Measurements from ENCODE around the gene METTL24. TPM values are rescaled to one million over a fixed set of nuclear protein-coding genes. Genes with fewer than 3 reads are reported as not detected.

The METTL24 gene
- total RNA-seq: under 1 TPM in 1 of 2 experiments, not detected in 1; 0.35 TPM
- 0.98 TPM for polyA plus RNA-seq

- Histone ChIP-seq H3K27ac (ENCODE audit: low read depth, low read length) (no peak within 1 kb of the TSS), H3K36me3 (ENCODE audit: insufficient read depth, low read length) (no peaks in the 10 kb centered on the region), H3K4me3 (ENCODE audit: low read length) (peak within 1 kb of the TSS; percentile 20), H3K27me3 (ENCODE audit: insufficient read depth, low read length, poor library complexity, severe bottlenecking) (peaks cover 5% of the 10 kb centered on the region), H3K4me1 (ENCODE audit: insufficient read depth, low read length) (no peaks in the 10 kb centered on the region), H3K9me3 (ENCODE audit: low read length) (no peaks in the 10 kb centered on the region)
- DNase-seq: peak in 2 of 5 donors; percentile 2 to 38
- peaks cover 0 to 3% (median 0%) of the 10 kb centered on the region in 5 donors for H3K9me3 Mint-ChIP-seq
- ChIA-PET CTCF (interaction anchor here (0.9 to 1.2 kb wide), 2 partner anchors 10 to 12 kb away, joined by 3 read pairs; no protein-coding TSS in a partner anchor), POLR2A (no interaction called here)
- peak within 1 kb of the TSS; percentile 76 to 92 (median 84) for H3K4me3 Mint-ChIP-seq
- H3K4me1 Mint-ChIP-seq: peaks cover 10 to 14% (median 14%) of the 10 kb centered on the region in 3 donors
- peaks cover 15 to 62% of the 10 kb centered on the region in 2 donors for H3K27me3 Mint-ChIP-seq
- no peaks in the 10 kb centered on the region for H3K36me3 Mint-ChIP-seq
- H3K27ac Mint-ChIP-seq: peak within 1 kb of the TSS in 3 of 8 donors; percentile 47 to 81 (median 75)
These were observed at the start of gene METTL24 for GRCh38 chr6:110357664-110358552. Gene METTL24 (minus strand): TSS chr6:110358349. CDS start chr6:110358272, 77 bp downstream.

GRCh38 chr6:110404607-110405006 lies 46.5 kb upstream of the METTL24 start:
- Mint-ChIP-seq H3K4me3 (no peak overlapping the region), H3K4me1 (no peaks in the 10 kb centered on the region), H3K27me3 (peaks cover 3 to 15% of the 10 kb centered on the region in 2 donors), H3K27ac (no peak overlapping the region), H3K9me3 (no peaks in the 10 kb centered on the region), H3K36me3 (no peaks in the 10 kb centered on the region)
- no peaks in the 10 kb centered on the region for H3K4me1 ChIP-seq (ENCODE audit: insufficient read depth, low read length)
- no peaks in the 10 kb centered on the region for H3K36me3 ChIP-seq (ENCODE audit: insufficient read depth, low read length)
- CTCF ChIA-PET: no interaction called here
- no peaks in the 10 kb centered on the region for H3K27me3 ChIP-seq (ENCODE audit: insufficient read depth, low read length, poor library complexity, severe bottlenecking)
- no peak for DNase-seq
- POLR2A ChIA-PET: no interaction called here
- H3K9me3 ChIP-seq (ENCODE audit: low read length): no peaks in the 10 kb centered on the region
- H3K4me3 ChIP-seq (ENCODE audit: low read length): no peak overlapping the region
- no peak overlapping the region for H3K27ac ChIP-seq (ENCODE audit: low read depth, low read length)

- Histone ChIP-seq H3K36me3 (ENCODE audit: insufficient read depth, low read length) (no peaks in the 10 kb centered on the region), H3K4me1 (ENCODE audit: insufficient read depth, low read length) (no peaks in the 10 kb centered on the region), H3K27me3 (ENCODE audit: insufficient read depth, low read length, poor library complexity, severe bottlenecking) (no peaks in the 10 kb centered on the region), H3K27ac (ENCODE audit: low read depth, low read length) (no peak overlapping the region), H3K9me3 (ENCODE audit: low read length) (no peaks in the 10 kb centered on the region), H3K4me3 (ENCODE audit: low read length) (no peak overlapping the region)
- peaks cover 0 to 2% (median 0%) of the 10 kb centered on the region in 3 donors for H3K36me3 Mint-ChIP-seq
- ChIA-PET POLR2A (no interaction called here), CTCF (no interaction called here)
- H3K9me3 Mint-ChIP-seq: no peaks in the 10 kb centered on the region
- peaks cover 3 to 14% of the 10 kb centered on the region in 2 donors for H3K27me3 Mint-ChIP-seq
- H3K4me1 Mint-ChIP-seq: no peaks in the 10 kb centered on the region
- H3K4me3 Mint-ChIP-seq: no peak overlapping the region
- H3K27ac Mint-ChIP-seq: no peak overlapping the region
- DNase-seq: no peak
These were observed 43.5 kb upstream of the METTL24 start for GRCh38 chr6:110401585-110402176.

GRCh38 chr6:110400208-110400607 lies 42.1 kb upstream of the METTL24 start:
- H3K4me1 ChIP-seq (ENCODE audit: insufficient read depth, low read length): no peaks in the 10 kb centered on the region
- CTCF ChIA-PET: no interaction called here
- H3K36me3 ChIP-seq (ENCODE audit: insufficient read depth, low read length): no peaks in the 10 kb centered on the region
- peak overlapping the region in 1 of 7 donors; percentile 61 for H3K4me3 Mint-ChIP-seq
- H3K27ac Mint-ChIP-seq: no peak overlapping the region
- no peak overlapping the region for H3K4me3 ChIP-seq (ENCODE audit: low read length)
- H3K27me3 Mint-ChIP-seq: peaks cover 3 to 14% of the 10 kb centered on the region in 2 donors
- peaks cover 0 to 2% (median 0%) of the 10 kb centered on the region in 3 donors for H3K36me3 Mint-ChIP-seq
- no peaks in the 10 kb centered on the region for H3K27me3 ChIP-seq (ENCODE audit: insufficient read depth, low read length, poor library complexity, severe bottlenecking)
- no peak for DNase-seq
- no peaks in the 10 kb centered on the region for H3K9me3 Mint-ChIP-seq
- no peaks in the 10 kb centered on the region for H3K4me1 Mint-ChIP-seq
- no peak overlapping the region for H3K27ac ChIP-seq (ENCODE audit: low read depth, low read length)
- no peaks in the 10 kb centered on the region for H3K9me3 ChIP-seq (ENCODE audit: low read length)
- POLR2A ChIA-PET: no interaction called here

GRCh38 chr6:110399219-110400071 lies 41.3 kb upstream of the METTL24 start:
- no peaks in the 10 kb centered on the region for H3K36me3 ChIP-seq (ENCODE audit: insufficient read depth, low read length)
- ChIA-PET POLR2A (no interaction called here), CTCF (interaction anchor here (1.1 kb wide), 1 partner anchor 31 kb away, joined by 3 read pairs; no protein-coding TSS in a partner anchor)
- DNase-seq: no peak
- H3K27ac ChIP-seq (ENCODE audit: low read depth, low read length): no peak overlapping the region
- no peaks in the 10 kb centered on the region for H3K27me3 ChIP-seq (ENCODE audit: insufficient read depth, low read length, poor library complexity, severe bottlenecking)
- H3K9me3 ChIP-seq (ENCODE audit: low read length): no peaks in the 10 kb centered on the region
- Mint-ChIP-seq H3K4me3 (peak overlapping the region in 1 of 7 donors; percentile 61), H3K9me3 (no peaks in the 10 kb centered on the region), H3K27ac (peak overlapping the region in 1 of 8 donors; percentile 12), H3K36me3 (peaks cover 0 to 2% (median 0%) of the 10 kb centered on the region in 3 donors), H3K4me1 (no peaks in the 10 kb centered on the region), H3K27me3 (peaks cover 3 to 13% of the 10 kb centered on the region in 2 donors)
- H3K4me1 ChIP-seq (ENCODE audit: insufficient read depth, low read length): no peaks in the 10 kb centered on the region
- no peak overlapping the region for H3K4me3 ChIP-seq (ENCODE audit: low read length)

- Histone ChIP-seq H3K36me3 (ENCODE audit: insufficient read depth, low read length) (no peaks in the 10 kb centered on the region), H3K4me3 (ENCODE audit: low read length) (no peak overlapping the region), H3K27me3 (ENCODE audit: insufficient read depth, low read length, poor library complexity, severe bottlenecking) (no peaks in the 10 kb centered on the region), H3K27ac (ENCODE audit: low read depth, low read length) (no peak overlapping the region), H3K9me3 (ENCODE audit: low read length) (no peaks in the 10 kb centered on the region), H3K4me1 (ENCODE audit: insufficient read depth, low read length) (no peaks in the 10 kb centered on the region)
- no peaks in the 10 kb centered on the region for H3K4me1 Mint-ChIP-seq
- no peak overlapping the region for H3K4me3 Mint-ChIP-seq
- H3K36me3 Mint-ChIP-seq: peaks cover 0 to 2% (median 0%) of the 10 kb centered on the region in 3 donors
- DNase-seq: no peak
- H3K27me3 Mint-ChIP-seq: peaks cover 3 to 10% of the 10 kb centered on the region in 2 donors
- H3K9me3 Mint-ChIP-seq: no peaks in the 10 kb centered on the region
- ChIA-PET CTCF (interaction anchor here (1.1 kb wide), 1 partner anchor 30 kb away, joined by 3 read pairs; no protein-coding TSS in a partner anchor), POLR2A (no interaction called here)
- peak overlapping the region in 1 of 8 donors; percentile 12 for H3K27ac Mint-ChIP-seq
These were observed 40.6 kb upstream of the METTL24 start for GRCh38 chr6:110398778-110399177.

- no peaks in the 10 kb centered on the region for H3K36me3 ChIP-seq (ENCODE audit: insufficient read depth, low read length)
- H3K9me3 ChIP-seq (ENCODE audit: low read length): no peaks in the 10 kb centered on the region
- Mint-ChIP-seq H3K4me1 (peaks cover 6 to 7% (median 7%) of the 10 kb centered on the region in 3 donors), H3K27me3 (peaks cover 0 to 1% of the 10 kb centered on the region in 2 donors), H3K27ac (no peak overlapping the region), H3K4me3 (no peak overlapping the region), H3K9me3 (no peaks in the 10 kb centered on the region), H3K36me3 (peaks cover 0 to 2% (median 0%) of the 10 kb centered on the region in 3 donors)
- peaks cover 6% of the 10 kb centered on the region for H3K4me1 ChIP-seq (ENCODE audit: insufficient read depth, low read length)
- H3K4me3 ChIP-seq (ENCODE audit: low read length): no peak overlapping the region
- CTCF ChIA-PET: no interaction called here
- POLR2A ChIA-PET: no interaction called here
- H3K27me3 ChIP-seq (ENCODE audit: insufficient read depth, low read length, poor library complexity, severe bottlenecking): no peaks in the 10 kb centered on the region
- no peak overlapping the region for H3K27ac ChIP-seq (ENCODE audit: low read depth, low read length)
- DNase-seq: no peak
These were observed 37.1 kb upstream of the METTL24 start for GRCh38 chr6:110395221-110395620.

Measured in CD8-positive, alpha-beta memory T cell (primary cell).